IPS-15b (cell line): Measurements from ENCODE around the gene PPP2R1B.
A peak's percentile ranks its signal among the peaks of the same experiment; 100 is the strongest.
"Not testable (repeated sequence)": the region's sequence is repeated elsewhere in the genome, so short reads cannot be mapped to it uniquely, and the experiment has no call there.

Experiments
- H3K27me3 ChIP-seq: one replicate; pipeline ENCODE4 v1.6.1; 2013; ENCODE audit warnings: low read length; ENCODE audit not compliant: control insufficient read depth, insufficient read depth
- H3K36me3 ChIP-seq: one replicate; pipeline ENCODE4 v1.6.1; 2013; ENCODE audit warnings: low read length; ENCODE audit not compliant: control insufficient read depth, insufficient read depth
- H3K4me1 ChIP-seq: one replicate; pipeline ENCODE4 v1.6.1; 2013; ENCODE audit warnings: mild to moderate bottlenecking, low read length; ENCODE audit not compliant: control insufficient read depth, insufficient read depth
- H3K4me3 ChIP-seq: one replicate; pipeline ENCODE4 v1.5.1; 2013; ENCODE audit warnings: low read depth, low read length
- H3K9ac ChIP-seq: one replicate; pipeline ENCODE4 v1.6.1; 2013; ENCODE audit warnings: low read depth, mild to moderate bottlenecking, low read length
- H3K9me3 ChIP-seq: one replicate; pipeline ENCODE4 v1.6.1; 2013; ENCODE audit warnings: mild to moderate bottlenecking, low read length; ENCODE audit not compliant: control insufficient read depth, insufficient read depth

The PPP2R1B gene

DNA sequence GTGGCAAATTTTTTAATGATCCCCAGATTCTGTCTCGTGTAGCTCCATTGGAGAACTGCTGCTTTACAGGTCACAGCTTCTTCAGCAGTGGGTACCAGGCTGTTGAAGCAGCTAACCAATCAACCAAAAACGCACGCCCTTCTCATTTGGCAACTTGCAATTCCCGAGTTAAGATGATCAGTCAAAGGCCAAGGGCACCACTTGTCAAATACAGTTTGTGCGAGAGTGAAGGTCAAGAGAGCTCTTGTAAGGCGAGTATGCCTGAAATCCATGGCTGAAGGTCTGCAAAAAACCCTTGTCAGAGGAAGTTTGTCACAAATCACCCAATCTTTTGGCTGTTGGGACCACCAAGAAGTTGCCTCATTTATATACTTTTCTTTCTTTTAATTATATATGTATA lies 12.9 kb upstream of the PPP2R1B start:
- Histone ChIP-seq H3K4me3 (no peak overlapping the region), H3K36me3 (no peaks in the 10 kb centered on the region), H3K27me3 (no peaks in the 10 kb centered on the region), H3K4me1 (no peaks in the 10 kb centered on the region), H3K9me3 (no peaks in the 10 kb centered on the region), H3K9ac (no peak overlapping the region)

DNA sequence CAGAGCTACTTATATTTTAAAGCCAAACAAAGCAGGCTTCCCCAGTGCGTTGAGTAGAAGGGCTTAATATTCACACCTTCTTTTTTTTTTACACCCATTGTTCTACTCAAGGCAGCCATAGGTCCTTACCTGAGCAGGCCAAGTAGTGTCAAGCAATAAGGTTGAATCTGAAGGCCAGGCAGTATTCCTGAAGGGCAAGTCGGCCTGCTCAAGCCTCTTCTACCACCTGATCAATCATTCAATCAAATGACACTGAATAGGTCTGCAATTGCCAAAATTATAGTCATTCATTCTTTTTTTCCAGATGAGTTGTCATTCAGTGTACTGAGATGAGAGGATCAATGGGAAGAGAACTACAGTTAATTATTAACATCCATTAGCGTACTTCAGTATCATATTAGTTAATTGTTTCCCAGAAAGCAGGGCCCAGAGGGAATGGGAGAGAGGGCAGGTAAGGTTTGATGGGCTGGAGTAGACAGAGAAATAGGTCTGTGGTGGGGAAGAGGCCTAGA lies 11.9 kb upstream of the PPP2R1B start:
- Histone ChIP-seq H3K4me1 (no peaks in the 10 kb centered on the region), H3K9ac (no peak overlapping the region), H3K36me3 (no peaks in the 10 kb centered on the region), H3K4me3 (no peak overlapping the region), H3K9me3 (no peaks in the 10 kb centered on the region), H3K27me3 (no peaks in the 10 kb centered on the region)

DNA sequence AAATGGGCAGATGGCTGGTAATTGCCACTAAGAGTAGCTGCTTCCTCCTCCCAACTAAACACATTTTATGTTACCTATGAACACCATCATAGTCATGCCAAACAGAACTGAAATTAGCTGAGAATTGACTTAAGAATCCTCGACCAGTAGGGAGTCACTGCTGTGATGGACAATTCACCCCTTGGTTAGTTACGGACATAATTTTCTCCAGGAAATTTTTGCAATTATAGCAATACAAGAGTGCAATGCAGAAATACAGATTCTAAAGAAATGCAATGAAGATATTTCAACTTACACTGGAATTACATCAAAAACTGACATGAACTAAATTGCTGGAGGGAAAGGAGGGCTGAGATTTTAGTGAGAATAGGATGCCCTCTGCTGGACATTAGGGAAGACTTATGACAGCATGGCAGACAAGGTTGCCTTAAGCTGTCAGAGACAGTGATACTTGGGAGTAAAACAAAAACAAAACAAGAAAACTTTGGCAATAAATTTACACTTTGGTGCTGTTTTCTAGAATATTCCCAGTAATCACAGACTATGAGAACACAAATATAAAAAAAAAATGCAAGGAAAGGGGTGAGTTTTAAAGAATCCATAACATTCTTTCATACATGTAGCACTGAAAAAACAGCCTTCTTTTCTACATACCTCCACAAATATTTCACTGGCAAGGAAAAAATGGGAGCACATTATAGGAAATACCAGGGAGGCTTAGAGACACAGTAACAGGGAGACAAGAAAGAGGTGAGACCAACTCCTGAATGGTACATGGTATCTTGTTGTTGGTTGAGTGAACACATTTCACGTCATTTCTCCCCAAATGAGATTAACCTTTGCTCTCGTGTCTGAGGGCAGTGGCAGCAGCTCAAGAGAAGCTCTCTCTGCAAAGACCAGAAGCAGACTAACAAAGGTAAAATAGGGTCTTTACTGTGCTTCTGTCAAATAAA lies 11.2 kb upstream of the PPP2R1B start:
- no peaks in the 10 kb centered on the region for H3K27me3 ChIP-seq
- H3K4me3 ChIP-seq: no peak overlapping the region
- no peaks in the 10 kb centered on the region for H3K36me3 ChIP-seq
- H3K4me1 ChIP-seq: no peaks in the 10 kb centered on the region
- no peak overlapping the region for H3K9ac ChIP-seq
- H3K9me3 ChIP-seq: no peaks in the 10 kb centered on the region

DNA sequence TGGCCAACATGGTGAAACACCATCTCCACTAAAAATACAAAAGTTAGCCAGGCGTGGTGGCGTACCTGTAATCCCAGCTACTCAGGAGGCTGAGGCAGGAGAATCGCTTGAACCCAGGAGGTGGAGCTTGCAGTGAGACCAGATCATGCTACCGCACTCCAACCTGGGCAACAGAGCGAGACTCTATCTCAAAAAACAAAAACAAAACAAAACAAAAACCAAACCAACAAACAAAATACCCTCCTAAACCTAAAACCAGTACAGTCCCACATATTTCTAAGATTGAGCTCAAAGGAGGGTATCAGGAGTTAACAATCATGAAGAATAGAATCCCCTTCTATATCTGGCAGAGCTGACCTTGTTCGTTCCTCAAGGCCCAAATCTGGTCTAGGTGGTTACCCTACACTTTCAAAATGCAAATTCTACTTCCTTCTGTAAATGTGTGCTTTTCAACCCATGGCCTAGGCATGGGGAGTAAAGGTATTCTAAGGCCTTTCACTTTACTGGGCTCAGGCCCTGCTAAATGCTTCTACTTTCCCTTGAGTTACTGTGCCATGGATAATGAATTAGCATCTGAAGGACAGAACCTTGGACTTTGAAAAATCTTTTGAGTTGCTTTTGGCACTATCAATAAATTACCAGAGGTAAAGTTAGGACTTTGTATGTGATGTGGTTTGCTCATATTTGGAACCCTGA lies 10.4 kb upstream of the PPP2R1B start:
- no peak overlapping the region for H3K9ac ChIP-seq
- peaks cover 4% of the 10 kb centered on the region for H3K4me1 ChIP-seq
- H3K4me3 ChIP-seq: no peak overlapping the region
- no peaks in the 10 kb centered on the region for H3K36me3 ChIP-seq
- H3K9me3 ChIP-seq: no peaks in the 10 kb centered on the region
- no peaks in the 10 kb centered on the region for H3K27me3 ChIP-seq

DNA sequence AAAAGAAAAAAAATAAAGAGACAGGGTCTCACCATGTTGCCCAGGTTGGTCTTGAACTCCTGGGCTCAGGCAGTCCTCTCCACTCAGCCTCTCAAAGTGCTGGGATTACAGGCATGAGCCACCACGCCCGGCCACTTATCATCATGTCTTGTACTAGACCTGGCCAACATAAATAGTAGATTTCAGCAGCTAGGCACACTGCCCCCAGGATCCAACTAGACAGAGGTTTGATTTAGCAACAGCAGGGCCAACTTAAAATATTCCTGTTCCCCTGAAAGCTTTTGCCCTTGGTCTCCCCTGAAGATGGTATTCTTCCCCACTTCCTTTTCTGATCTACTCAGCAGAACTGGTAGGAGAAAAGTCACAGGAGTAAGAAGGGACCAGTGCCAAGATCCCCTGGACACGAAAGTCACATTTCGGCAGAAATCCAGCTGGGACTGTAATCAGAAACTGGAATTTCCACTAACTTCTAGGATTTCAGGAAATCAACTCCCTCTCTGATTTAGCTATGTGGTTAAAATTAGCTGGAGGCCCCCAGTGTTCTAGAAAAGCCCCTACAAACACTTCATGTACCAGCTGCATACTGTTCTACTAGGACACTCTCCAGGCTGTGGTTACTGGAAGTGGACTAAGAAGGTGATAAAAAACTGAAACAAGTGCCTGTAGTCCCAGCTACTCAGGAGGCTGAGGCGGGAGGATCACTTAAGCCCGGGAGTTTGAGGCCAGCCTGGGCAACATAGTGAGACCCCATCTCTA lies 8.9 kb upstream of the PPP2R1B start:
- no peaks in the 10 kb centered on the region for H3K9me3 ChIP-seq
- H3K4me1 ChIP-seq: peaks cover 8% of the 10 kb centered on the region
- no peak overlapping the region for H3K9ac ChIP-seq
- H3K27me3 ChIP-seq: no peaks in the 10 kb centered on the region
- no peak overlapping the region for H3K4me3 ChIP-seq
- H3K36me3 ChIP-seq: no peaks in the 10 kb centered on the region

DNA sequence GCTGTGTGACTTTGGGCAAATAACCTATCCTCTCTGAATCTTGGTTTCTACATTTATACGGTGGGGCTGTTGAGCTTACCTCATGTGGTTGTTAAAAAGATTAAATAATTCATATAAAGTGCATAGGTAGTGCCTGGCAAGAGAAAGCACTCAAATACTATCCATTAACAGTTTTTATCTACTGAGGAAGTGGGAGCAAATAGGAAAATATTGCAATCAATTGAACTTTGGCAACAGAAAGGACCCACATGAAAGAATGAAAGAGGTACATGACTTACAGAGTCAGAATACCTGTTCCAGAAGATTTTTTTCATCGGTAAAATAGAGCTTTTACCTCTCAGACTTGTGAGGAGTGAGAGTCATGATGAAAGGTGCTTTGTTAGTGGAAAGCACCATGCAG lies 6.3 kb upstream of the PPP2R1B start:
- no peaks in the 10 kb centered on the region for H3K27me3 ChIP-seq
- no peak overlapping the region for H3K9ac ChIP-seq
- no peaks in the 10 kb centered on the region for H3K9me3 ChIP-seq
- no peaks in the 10 kb centered on the region for H3K36me3 ChIP-seq
- H3K4me1 ChIP-seq: peaks cover 8% of the 10 kb centered on the region
- no peak overlapping the region for H3K4me3 ChIP-seq

DNA sequence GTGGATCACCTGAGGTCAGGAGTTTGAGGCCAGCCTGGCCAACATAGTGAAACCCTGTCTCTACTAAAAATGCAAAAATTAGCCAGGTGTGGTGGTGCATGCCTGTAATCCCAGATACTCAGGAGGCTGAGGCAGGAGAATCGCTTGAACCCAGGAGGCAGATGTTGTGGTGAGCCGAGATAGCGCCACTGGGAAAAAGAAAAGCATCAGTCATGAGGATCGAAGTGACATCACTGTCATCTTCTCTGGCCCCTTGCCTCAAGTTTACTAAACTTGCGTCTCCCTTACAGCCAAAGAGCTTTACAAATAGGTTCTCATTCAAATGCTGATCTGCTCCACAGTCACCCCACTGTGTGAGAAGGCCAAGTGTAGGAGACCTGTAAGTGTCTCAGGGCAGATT lies 5.0 kb upstream of the PPP2R1B start:
- H3K9ac ChIP-seq, H3K9me3 ChIP-seq, H3K27me3 ChIP-seq, H3K4me3 ChIP-seq, H3K36me3 ChIP-seq: not testable (repeated sequence)
- peaks cover 12% of the 10 kb centered on the region for H3K4me1 ChIP-seq

DNA sequence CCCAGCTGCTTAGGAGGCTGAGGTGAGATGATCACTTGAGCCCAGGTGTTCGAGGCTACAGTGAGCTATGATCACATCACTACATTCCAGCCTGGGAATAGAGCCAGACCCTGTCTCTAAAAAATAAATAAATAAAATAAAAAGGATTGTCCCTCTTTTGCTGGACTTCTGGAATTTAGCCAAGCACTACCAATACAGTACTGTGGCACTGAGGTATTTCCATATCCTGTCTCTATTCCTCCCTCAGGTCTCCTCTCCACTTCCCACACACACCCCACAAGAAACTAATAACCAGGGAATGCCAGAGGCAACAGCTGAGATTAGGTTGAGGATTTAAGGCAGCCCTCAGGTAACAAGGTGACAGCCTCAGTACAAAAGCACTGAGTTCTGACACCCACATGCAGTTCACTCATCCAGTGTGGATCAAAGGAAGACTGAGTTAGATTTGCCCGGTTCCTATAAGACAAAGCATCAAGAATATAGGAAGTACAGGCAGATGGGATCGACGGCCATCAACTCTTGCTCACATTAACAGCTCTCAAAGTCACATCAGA lies 4.5 kb upstream of the PPP2R1B start:
- Histone ChIP-seq H3K9ac (no peak overlapping the region), H3K9me3 (no peaks in the 10 kb centered on the region), H3K36me3 (no peaks in the 10 kb centered on the region)

DNA sequence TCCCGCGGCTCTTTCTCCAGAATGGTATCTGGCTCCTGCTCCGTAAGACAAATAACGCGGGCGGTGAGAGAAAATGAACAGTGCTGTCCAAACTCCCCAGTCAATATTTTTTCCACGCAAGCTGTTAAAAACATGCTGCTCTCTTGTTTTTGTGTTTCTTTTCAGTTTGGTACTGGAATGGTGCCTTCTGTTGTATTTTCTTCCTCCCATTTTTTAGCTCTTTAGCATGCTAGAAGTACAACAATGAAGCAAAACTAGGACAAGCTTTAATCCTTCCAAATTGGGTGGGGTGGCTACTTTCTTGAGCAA lies 599 bp upstream of the PPP2R1B start:
- no peaks in the 10 kb centered on the region for H3K27me3 ChIP-seq
- no peaks in the 10 kb centered on the region for H3K9me3 ChIP-seq
- peaks cover 11% of the 10 kb centered on the region for H3K4me1 ChIP-seq

More for the DNA sequence above, 4.5 kb upstream of the PPP2R1B start:
- H3K4me1 ChIP-seq: peaks cover 12% of the 10 kb centered on the region
- H3K4me3 ChIP-seq: no peak overlapping the region
- H3K27me3 ChIP-seq: no peaks in the 10 kb centered on the region

DNA sequence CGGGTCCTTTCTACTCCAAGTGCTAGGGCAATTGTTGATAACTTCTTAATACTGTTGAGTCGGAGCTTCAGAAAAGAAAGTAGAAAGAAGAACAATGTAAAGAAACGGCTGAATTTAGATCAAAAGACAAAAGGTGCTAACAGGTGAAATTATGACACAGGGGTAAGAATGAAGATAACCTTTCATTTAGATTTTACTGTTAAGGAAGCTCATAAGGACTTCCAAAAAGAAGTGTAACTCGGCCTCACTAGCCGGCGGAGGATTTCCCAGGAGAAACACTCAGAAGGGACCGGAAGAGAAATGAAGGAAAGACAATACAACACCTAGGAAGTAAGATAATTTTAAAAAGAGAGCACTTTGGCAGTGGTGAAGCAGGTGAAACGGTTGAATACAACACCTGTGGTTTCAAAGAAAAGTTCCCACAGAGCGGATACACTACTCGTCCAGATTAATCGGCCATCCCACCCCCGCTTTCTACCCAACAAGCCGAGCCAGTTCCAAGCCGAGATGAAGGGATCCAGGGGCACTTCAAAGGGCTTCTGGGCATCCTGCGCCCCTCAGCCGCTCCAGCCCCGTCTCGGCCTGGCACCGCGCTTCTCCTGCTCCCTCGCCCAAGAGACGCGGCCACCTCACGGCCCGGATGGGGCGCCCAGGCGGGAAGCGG lies 737 bp downstream of the PPP2R1B start:
- Histone ChIP-seq H3K27me3 (no peaks in the 10 kb centered on the region), H3K36me3 (peaks cover 7% of the 10 kb centered on the region), H3K9me3 (no peaks in the 10 kb centered on the region), H3K9ac (peak overlapping the region; percentile 75), H3K4me1 (peaks cover 4% of the 10 kb centered on the region), H3K4me3 (peak overlapping the region; percentile 91)

More for the DNA sequence above, 599 bp upstream of the PPP2R1B start:
- H3K9ac ChIP-seq: peak overlapping the region; percentile 67
- H3K4me3 ChIP-seq: peak overlapping the region; percentile 91
- H3K36me3 ChIP-seq: peaks cover 2% of the 10 kb centered on the region

DNA sequence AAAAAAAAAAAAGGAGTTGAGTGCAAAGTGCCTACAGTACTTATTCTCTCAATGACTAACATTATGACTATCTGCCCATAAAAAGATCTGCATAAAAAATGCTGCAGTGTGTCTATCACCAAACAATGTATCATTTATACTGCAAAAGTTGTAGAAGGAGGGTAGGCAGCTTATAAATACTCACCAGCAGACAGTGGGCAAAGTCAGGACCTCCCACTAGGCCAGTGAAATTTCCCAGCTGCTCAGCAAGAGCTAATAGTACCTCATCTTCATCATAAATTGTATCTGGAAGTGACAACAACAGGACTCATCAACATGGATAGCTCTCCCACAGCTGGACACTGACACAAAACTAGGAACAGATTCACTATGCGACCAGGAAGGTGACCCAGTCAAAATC lies 1.6 kb downstream of the PPP2R1B start:
- Histone ChIP-seq H3K4me1 (peaks cover 4% of the 10 kb centered on the region), H3K9ac (no peak overlapping the region), H3K36me3 (peaks cover 12% of the 10 kb centered on the region), H3K27me3 (no peaks in the 10 kb centered on the region), H3K4me3 (no peak overlapping the region), H3K9me3 (no peaks in the 10 kb centered on the region)
